Measurements from ENCODE around the gene SMIM45.

DNA sequence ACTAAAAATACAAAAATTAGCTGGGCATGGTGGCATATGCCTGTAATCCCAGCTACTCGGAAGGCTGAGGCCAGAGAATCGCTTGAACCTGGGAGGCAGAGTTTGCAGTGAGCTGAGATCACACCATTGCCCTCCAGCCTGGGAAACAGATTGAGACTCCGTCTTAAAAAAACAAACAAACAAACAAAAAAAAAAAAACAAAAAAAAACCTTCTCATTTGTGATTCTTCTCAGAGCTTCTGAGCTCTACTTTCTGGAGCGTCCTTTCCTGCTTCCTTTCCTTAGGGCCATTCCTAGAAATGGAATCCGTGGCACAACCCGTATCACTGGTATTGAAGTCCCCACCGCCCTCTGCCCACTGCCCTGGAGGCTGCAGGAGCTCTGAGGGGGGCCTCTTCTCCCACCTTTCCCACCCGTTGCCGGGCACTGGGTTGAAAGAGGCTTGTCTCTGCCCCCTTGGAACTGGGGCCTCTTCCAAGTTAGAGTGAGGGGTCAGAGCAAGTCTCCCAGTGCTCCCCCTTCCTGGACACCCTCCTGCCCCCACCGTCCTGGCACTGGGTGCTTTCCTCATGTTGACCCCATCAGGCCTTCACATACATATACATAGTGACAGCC lies 35.1 kb upstream of the SMIM45 start:
- TF ChIP-seq, protein P1, sequence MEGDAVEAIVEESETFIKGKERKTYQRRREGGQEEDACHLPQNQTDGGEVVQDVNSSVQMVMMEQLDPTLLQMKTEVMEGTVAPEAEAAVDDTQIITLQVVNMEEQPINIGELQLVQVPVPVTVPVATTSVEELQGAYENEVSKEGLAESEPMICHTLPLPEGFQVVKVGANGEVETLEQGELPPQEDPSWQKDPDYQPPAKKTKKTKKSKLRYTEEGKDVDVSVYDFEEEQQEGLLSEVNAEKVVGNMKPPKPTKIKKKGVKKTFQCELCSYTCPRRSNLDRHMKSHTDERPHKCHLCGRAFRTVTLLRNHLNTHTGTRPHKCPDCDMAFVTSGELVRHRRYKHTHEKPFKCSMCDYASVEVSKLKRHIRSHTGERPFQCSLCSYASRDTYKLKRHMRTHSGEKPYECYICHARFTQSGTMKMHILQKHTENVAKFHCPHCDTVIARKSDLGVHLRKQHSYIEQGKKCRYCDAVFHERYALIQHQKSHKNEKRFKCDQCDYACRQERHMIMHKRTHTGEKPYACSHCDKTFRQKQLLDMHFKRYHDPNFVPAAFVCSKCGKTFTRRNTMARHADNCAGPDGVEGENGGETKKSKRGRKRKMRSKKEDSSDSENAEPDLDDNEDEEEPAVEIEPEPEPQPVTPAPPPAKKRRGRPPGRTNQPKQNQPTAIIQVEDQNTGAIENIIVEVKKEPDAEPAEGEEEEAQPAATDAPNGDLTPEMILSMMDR (IDR thresholded peaks at IDR 0.05) = no peak
- TF ChIP-seq ZFX (IDR thresholded peaks at IDR 0.05; ENCODE audit: borderline replicate concordance) = no peak

Data from 22Rv1 (cell line).